WI38 (cell line): ENCODE results near the gene TRIO.

Experiments used
- H3K4me3 ChIP-seq: 2 replicates; pipeline ENCODE4 v1.5.1; 2011; ENCODE audit warnings: low read depth, mild to moderate bottlenecking, control low read depth, low read length
- CTCF ChIP-seq: IDR thresholded peaks from 2 replicates; pipeline ENCODE4 v1.5.1; 2012; ENCODE audit warnings: low read depth, mild to moderate bottlenecking, control low read depth, low read length

The TRIO gene

GRCh38 chr5:14249258-14250082 lies 106.3 kb downstream of the TRIO start:
- no peak overlapping the region for H3K4me3 ChIP-seq
- TF ChIP-seq CTCF = no peak

- no peak for TF ChIP-seq CTCF
- no peak overlapping the region for H3K4me3 ChIP-seq
Measured at GRCh38 chr5:14250084-14250695, 107.0 kb downstream of the TRIO start.

- TF ChIP-seq CTCF = no peak
- no peak overlapping the region for H3K4me3 ChIP-seq
Measured at GRCh38 chr5:14250748-14251701, 107.9 kb downstream of the TRIO start.

- TF ChIP-seq CTCF = no peak
- no peak overlapping the region for H3K4me3 ChIP-seq
Measured at GRCh38 chr5:14251733-14252132, 108.6 kb downstream of the TRIO start.

- TF ChIP-seq CTCF = no peak
- H3K4me3 ChIP-seq = no peak overlapping the region
Measured at GRCh38 chr5:14252793-14253192, 109.7 kb downstream of the TRIO start.

- no peak for TF ChIP-seq CTCF
- H3K4me3 ChIP-seq = no peak overlapping the region
Measured at GRCh38 chr5:14254686-14255085, 111.5 kb downstream of the TRIO start.
